Measurements from ENCODE around the gene CFAP69.
A peak's percentile ranks its signal among the peaks of the same experiment; 100 is the strongest.
"Not testable (repeated sequence)": the region's sequence is repeated elsewhere in the genome, so short reads cannot be mapped to it uniquely, and the experiment has no call there.

Gene CFAP69

DNA sequence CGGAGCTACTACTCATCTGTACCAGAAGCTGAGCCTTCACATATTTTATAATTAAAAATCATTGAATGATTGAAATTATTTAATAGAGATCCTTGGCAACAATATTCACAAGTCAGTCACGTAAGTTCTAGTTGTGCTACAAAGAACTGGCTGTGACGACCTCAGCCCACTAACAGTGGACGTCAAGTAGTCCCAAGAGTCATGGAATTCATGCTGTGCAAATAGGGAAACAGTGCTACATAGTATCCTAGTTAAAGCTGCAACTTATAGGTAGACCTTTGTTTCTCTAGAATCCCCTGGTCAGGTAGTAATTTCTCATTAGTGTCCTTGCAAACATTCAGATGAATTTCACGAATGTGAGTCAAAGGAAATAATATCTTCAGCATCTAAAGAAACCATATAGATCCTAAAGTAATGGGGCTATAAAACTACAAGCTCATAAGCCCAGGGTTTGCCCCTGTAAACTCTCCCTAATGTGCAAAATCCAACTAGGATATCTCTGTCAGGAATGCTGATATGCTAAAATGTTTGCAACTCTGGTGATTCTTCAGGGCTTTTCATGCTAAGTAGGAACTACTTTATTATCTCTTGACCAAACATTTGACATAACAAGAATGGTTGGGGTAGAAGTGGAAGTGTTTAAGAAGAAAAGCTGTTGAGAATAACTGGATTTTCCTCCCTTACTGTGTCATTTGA, 31.2 kb downstream of the CFAP69 start:
- DNase-seq, result no peak

DNA sequence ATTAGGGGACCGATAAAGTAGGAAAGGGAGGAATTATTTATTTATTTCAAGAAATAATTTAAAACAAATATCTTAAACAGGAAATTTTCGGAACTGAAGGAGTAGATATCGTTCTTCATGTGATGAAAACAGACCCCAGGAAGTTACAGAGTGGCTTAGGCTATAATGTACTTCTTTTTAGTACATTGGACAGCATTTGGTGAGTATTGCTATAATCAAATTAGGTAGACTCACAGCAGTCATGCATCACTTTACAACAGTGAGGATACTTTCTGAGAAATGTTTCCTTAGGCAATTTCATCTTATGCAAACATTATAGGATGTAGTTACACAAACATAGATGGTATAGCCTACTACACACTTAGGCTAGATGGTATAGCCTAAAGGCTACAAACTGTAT, 43.2 kb downstream of the CFAP69 start:
- DNase-seq, result no peak

- no peak for DNase-seq
Measured at GRCh38 chr7:90290244-90291113, 45.5 kb downstream of the CFAP69 start.

GRCh38 chr7:90298145-90299038, 53.4 kb downstream of the CFAP69 start:
- no peak for DNase-seq

GRCh38 chr7:90303241-90303640, 58.3 kb downstream of the CFAP69 start:
- no peak for DNase-seq

GRCh38 chr7:90309872-90310271, 64.9 kb downstream of the CFAP69 start:
- no peak for DNase-seq

GRCh38 chr7:90311175-90311574, 66.2 kb downstream of the CFAP69 start:
- no peak for DNase-seq

GRCh38 chr7:90312745-90313144, 67.8 kb downstream of the CFAP69 start:
- DNase-seq, result no peak

- DNase-seq, result no peak
Measured at GRCh38 chr7:90313907-90314306, 68.9 kb downstream of the CFAP69 start.

- no peak for DNase-seq
Measured at GRCh38 chr7:90320014-90320413, 75.0 kb downstream of the CFAP69 start.

DNA sequence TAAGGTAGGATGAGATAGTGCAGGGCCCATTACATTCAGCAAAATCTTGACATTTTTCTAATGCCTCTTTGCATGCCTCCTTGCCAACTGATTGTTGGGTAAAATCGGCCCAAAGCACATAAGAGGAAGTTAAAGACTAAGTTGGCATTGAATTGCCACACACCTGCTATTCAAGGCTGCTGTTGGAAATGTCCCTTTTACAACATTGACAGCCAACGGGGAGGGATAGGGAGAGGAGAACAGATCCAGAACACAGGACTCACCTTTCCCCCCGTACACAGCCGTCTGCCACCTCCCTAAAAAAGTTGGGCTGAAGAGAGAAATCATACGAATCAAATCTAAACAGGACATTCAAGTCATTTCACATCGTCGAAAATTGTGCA, 75.4 kb downstream of the CFAP69 start:
- no peak for DNase-seq

DNA sequence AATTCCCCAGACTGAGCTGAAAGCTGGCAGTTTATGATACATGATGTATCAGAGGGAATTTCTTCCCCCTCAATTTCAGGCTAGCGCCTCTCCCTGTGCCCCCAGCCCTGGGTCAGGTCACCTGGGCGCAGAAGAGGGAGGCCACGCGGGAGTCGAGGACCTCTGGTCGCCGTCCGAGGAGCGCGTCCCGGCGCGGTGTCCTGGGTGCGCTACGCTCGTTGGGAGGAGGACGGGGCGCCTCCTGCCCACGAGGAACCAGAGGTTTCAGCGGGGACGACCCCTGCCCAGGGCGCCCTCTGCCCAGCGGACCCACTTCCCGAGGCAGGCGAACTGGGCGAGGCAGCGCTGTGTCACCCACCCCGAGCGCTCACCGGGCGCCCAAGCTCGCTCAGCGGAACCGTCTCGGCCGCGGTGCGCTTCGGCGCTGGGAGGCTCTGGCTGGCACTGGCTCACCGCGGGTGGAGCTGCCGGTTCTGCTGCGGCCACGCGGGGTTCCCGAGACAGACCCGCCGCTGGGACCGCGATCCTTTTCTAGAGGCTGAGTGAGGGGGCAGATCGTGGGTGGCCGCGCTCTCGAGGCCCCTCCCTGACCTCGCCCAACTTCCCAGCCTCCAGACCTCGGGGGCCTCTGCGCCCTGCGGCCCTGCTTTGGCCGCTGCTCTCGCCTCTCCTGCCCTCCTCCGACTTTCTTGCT, 76.0 kb downstream of the CFAP69 start, which contains the start of gene FAM237B:
FAM237B (minus strand) TSS at position 504 of the 694 bp plus-strand sequence. CDS start 1,556 bp downstream, outside the sequence.
- DNase-seq, result no peak

DNA sequence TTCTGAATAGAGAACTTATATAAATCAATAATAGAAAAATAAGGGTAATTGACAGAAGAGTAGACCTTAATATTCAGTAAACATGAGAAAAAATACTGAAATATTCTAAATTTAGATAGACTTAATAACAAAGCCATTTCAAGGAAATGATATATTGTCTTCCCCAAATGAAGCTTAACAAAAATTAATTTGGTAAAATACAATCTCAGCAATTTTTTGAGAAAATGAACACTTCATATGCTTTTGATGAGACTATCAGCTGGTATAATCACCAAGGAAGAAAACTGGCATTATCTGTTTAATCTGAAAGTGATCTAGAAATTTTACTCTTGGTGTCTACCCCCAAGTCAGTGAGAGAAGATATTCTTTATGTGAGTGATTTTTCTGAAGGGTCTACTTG, 77.9 kb downstream of the CFAP69 start:
- no peak for DNase-seq

GRCh38 chr7:90326500-90326899, 81.5 kb downstream of the CFAP69 start:
- no peak for DNase-seq

GRCh38 chr7:90334193-90334843, 89.3 kb downstream of the CFAP69 start:
- DNase-seq, result no peak

GRCh38 chr7:90334926-90335325, 90.0 kb downstream of the CFAP69 start:
- DNase-seq, result not testable (repeated sequence)

GRCh38 chr7:90337106-90337505, 92.1 kb downstream of the CFAP69 start:
- no peak for DNase-seq

- no peak for DNase-seq
Measured at GRCh38 chr7:90345016-90345415, 100.0 kb downstream of the CFAP69 start.

GRCh38 chr7:90345595-90346335, 100.8 kb downstream of the CFAP69 start:
- DNase-seq, result no peak

- DNase-seq, result peak; percentile 96
Measured at GRCh38 chr7:90346336-90347125, 101.6 kb downstream of the CFAP69 start, which contains the start of gene GTPBP10. Gene GTPBP10, plus strand, starts transcription at chr7:90346716. Its CDS starts 26 bp downstream, at chr7:90346742.

Measured in stimulated activated CD4-positive, alpha-beta T cell treated with anti-CD3 and anti-CD28 coated beads, Interleukin-4, amount 100 ng/mL, for 24 hours (primary cell).